OCI-LY3 (cell line): Measurements from ENCODE around the gene NSD1.

Experiments used
- EZH2phosphoT487 ChIP-seq: fragments of 200-600 bp; shearing (Covaris generic); IDR thresholded peaks from 2 replicates; pipeline ENCODE4 v1.6.1; 2018; ENCODE audit warnings: antibody characterized with exemption, mixed run types, low read depth
- TF ChIP-seq, protein P1 (sequence below): fragments of 200-600, 300-600 bp; sonication (generic); IDR thresholded peaks from 2 replicates; pipeline ENCODE4 v1.5.1; 2014; ENCODE audit warnings: antibody characterized with exemption, low read length, low read depth

DNA sequence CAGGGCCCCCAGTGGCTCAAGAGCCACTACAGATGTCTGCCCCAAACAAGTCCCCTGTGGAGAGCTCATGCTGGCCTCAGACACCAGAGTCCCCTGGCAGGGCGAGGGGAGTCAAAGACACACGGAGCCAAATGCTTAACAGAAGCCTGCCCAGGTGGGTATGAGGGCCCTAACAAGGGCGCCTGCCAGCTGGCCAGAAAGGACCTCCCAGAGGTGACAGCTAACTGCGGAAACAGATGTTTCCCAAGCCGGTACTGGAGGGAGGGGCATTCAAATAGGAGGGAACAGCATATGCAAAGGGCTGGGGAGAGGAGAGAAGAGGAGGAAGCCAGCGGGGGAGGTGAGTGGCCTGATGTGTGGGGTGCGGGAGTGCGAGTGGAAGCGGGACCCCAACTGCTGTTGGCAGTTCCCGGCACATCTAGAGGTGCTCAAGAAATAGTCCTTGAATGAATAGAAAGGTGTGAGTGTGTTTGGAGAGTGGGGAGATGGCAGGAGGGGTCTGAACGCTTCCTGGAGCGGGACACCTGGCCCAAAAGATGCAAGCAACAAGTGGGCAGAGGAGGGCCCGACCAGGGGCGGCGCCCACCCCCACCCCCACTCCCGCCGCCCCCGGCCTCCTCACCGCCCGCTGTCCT lies 177.3 kb downstream of the NSD1 start:
- TF ChIP-seq, protein P1, sequence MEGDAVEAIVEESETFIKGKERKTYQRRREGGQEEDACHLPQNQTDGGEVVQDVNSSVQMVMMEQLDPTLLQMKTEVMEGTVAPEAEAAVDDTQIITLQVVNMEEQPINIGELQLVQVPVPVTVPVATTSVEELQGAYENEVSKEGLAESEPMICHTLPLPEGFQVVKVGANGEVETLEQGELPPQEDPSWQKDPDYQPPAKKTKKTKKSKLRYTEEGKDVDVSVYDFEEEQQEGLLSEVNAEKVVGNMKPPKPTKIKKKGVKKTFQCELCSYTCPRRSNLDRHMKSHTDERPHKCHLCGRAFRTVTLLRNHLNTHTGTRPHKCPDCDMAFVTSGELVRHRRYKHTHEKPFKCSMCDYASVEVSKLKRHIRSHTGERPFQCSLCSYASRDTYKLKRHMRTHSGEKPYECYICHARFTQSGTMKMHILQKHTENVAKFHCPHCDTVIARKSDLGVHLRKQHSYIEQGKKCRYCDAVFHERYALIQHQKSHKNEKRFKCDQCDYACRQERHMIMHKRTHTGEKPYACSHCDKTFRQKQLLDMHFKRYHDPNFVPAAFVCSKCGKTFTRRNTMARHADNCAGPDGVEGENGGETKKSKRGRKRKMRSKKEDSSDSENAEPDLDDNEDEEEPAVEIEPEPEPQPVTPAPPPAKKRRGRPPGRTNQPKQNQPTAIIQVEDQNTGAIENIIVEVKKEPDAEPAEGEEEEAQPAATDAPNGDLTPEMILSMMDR = no peak
- TF ChIP-seq EZH2phosphoT487 = no peak
